Measurements from ENCODE around the gene ADGRF5.

The ADGRF5 gene

GRCh38 chr6:46921731-46922130 is at the start of gene ADGRF5:
TSS of gene ADGRF5 (minus strand) at chr6:46921938. CDS start at chr6:46906762, 15,176 bp downstream.
- Histone ChIP-seq H3K27me3 (no peaks in the 10 kb centered on the region), H3K4me1 (ENCODE audit: control insufficient read depth in 1 of 2, insufficient read depth in 1 of 2, low read depth in 1 of 2, low read length in 1 of 2) (no peaks in the 10 kb centered on the region), H3K4me3 (ENCODE audit: low read depth in 1 of 2, low read length in 1 of 2) (no peak within 1 kb of the TSS), H3K27ac (no peak within 1 kb of the TSS), H3K9me3 (no peaks in the 10 kb centered on the region), H3K36me3 (no peaks in the 10 kb centered on the region)
- TF ChIP-seq, protein P1, sequence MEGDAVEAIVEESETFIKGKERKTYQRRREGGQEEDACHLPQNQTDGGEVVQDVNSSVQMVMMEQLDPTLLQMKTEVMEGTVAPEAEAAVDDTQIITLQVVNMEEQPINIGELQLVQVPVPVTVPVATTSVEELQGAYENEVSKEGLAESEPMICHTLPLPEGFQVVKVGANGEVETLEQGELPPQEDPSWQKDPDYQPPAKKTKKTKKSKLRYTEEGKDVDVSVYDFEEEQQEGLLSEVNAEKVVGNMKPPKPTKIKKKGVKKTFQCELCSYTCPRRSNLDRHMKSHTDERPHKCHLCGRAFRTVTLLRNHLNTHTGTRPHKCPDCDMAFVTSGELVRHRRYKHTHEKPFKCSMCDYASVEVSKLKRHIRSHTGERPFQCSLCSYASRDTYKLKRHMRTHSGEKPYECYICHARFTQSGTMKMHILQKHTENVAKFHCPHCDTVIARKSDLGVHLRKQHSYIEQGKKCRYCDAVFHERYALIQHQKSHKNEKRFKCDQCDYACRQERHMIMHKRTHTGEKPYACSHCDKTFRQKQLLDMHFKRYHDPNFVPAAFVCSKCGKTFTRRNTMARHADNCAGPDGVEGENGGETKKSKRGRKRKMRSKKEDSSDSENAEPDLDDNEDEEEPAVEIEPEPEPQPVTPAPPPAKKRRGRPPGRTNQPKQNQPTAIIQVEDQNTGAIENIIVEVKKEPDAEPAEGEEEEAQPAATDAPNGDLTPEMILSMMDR (IDR thresholded peaks at IDR 0.05) = no peak

GRCh38 chr6:46969206-46969605 is 47.5 kb upstream of the ADGRF5 start:
- no peaks in the 10 kb centered on the region for H3K36me3 ChIP-seq
- H3K4me1 ChIP-seq (ENCODE audit: control insufficient read depth in 1 of 2, insufficient read depth in 1 of 2, low read depth in 1 of 2, low read length in 1 of 2) = peaks cover 4 to 27% of the 10 kb centered on the region in 2 experiments
- TF ChIP-seq, protein P1 (IDR thresholded peaks at IDR 0.05) = no peak
- no peaks in the 10 kb centered on the region for H3K27me3 ChIP-seq
- no peak overlapping the region for H3K27ac ChIP-seq
- H3K9me3 ChIP-seq = no peaks in the 10 kb centered on the region
- no peak overlapping the region for H3K4me3 ChIP-seq (ENCODE audit: low read depth in 1 of 2, low read length in 1 of 2)

DNA sequence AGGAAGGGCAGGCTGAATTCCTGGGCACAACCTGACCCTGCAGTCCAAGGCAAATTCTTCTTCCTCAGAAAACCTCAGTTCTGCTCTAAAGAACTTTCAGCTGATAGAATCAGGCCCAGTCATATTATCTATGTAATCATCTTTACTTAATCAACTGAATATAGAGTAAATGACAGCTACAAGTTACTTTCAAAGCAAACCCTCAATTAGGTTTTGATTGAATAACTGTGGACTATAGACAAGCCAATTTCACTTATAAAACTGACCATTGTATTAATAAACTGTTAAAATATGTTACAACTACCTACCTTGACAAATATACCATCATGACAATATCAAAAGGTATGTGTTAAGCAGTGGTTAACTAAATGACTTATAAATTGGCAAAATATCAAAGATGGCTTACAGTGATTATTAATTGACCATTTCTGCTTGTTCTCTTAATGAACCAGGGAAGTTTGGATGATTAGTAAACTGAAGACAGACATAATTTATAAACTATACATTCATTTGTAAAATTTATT is 46.1 kb upstream of the ADGRF5 start:
- Histone ChIP-seq H3K27ac (no peak overlapping the region), H3K9me3 (no peaks in the 10 kb centered on the region), H3K36me3 (no peaks in the 10 kb centered on the region), H3K27me3 (no peaks in the 10 kb centered on the region), H3K4me1 (ENCODE audit: control insufficient read depth in 1 of 2, insufficient read depth in 1 of 2, low read depth in 1 of 2, low read length in 1 of 2) (peaks cover 4 to 28% of the 10 kb centered on the region in 2 experiments), H3K4me3 (ENCODE audit: low read depth in 1 of 2, low read length in 1 of 2) (no peak overlapping the region)
- TF ChIP-seq, protein P1 (IDR thresholded peaks at IDR 0.05) = no peak

DNA sequence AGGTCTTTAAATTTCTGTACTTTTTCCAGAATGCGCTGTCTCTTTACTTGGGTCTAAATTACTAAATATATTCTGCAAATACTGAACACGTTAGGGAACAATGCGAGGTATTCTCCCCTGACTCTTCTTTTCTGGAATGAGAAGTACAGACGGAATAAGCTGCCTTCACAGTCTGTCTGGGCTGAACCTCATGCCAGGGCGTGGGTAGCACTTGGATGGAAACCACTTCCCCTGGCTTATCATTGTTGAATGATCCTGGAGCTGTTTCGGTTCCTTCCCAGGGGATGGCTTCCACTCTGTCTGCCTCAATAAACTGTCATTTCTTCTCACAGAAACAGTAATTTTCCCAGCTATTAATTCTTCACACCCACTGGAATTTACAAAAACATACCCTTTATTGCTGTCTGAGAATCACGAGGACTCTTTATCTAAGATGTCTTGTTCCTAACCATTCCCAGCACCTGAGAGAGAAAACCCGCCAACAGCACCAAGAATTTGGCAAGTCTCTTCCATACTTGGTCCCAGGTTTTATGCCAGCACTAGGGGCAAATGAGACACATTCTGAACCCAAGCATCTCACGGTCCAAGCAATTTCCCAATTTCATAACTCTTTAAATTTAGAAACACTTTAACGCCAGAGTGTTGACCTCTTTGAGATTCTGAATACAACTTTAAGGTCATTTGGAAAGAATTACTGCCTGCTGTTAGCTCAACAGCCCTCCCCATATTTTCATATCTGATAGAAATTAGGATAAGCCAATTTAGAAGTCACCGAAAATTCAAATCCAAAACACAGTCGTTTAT is 43.2 kb upstream of the ADGRF5 start:
- Histone ChIP-seq H3K27me3 (no peaks in the 10 kb centered on the region), H3K36me3 (no peaks in the 10 kb centered on the region), H3K9me3 (no peaks in the 10 kb centered on the region), H3K4me1 (ENCODE audit: control insufficient read depth in 1 of 2, insufficient read depth in 1 of 2, low read depth in 1 of 2, low read length in 1 of 2) (peaks cover 19 to 38% of the 10 kb centered on the region in 2 experiments), H3K27ac (no peak overlapping the region), H3K4me3 (ENCODE audit: low read depth in 1 of 2, low read length in 1 of 2) (no peak overlapping the region)
- TF ChIP-seq, protein P1 (IDR thresholded peaks at IDR 0.05) = no peak

DNA sequence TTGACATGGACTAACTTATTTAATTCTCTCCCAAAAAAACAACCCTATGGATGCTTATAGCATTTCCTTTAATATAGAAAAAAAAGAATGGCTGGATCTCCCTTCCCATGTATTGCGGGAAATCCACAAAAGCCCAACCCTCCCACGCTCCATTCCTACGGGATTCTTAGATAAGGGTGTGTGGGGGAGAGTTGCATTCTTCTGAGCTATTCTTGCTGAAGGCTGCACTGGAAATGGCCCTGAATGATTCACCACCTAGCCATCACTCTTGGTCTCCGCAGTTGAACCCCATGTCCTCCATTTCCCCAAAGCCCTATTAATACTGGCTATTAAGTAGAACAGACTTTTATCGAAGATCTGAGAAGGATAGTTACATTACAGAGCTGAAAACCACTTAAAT is 41.9 kb upstream of the ADGRF5 start:
- Histone ChIP-seq H3K36me3 (no peaks in the 10 kb centered on the region), H3K4me3 (ENCODE audit: low read depth in 1 of 2, low read length in 1 of 2) (no peak overlapping the region), H3K4me1 (ENCODE audit: control insufficient read depth in 1 of 2, insufficient read depth in 1 of 2, low read depth in 1 of 2, low read length in 1 of 2) (peaks cover 19 to 38% of the 10 kb centered on the region in 2 experiments), H3K9me3 (no peaks in the 10 kb centered on the region), H3K27ac (no peak overlapping the region), H3K27me3 (no peaks in the 10 kb centered on the region)
- TF ChIP-seq, protein P1 (IDR thresholded peaks at IDR 0.05) = no peak

All from neutrophil (primary cell).